Body of pancreas (tissue), 4 donors: ENCODE results near the gene ZNHIT6. TPM values are rescaled to one million over a fixed set of nuclear protein-coding genes. Genes with fewer than 3 reads are reported as not detected.
"Not testable (repeated sequence)": the region's sequence is repeated elsewhere in the genome, so short reads cannot be mapped to it uniquely, and the experiment has no call there.

Source experiments
- ATAC-seq: fragments of 150-250 bp; one replicate; pipeline ENCODE4 v1.9.1; 2016
- DNase-seq, 4 donors: peaks; one replicate each; pipeline ENCODE4 v3.0.0-alpha.2; 2019
- H3K27ac ChIP-seq, 4 donors: fragments of 200-600 bp; sonication (generic); 1 replicate in 3 of 4; 2 replicates in 1 of 4; pipeline versions ENCODE4 v1.5.1 to v1.6.1; 2016 to 2019; ENCODE audit warnings: mild to moderate bottlenecking in 1 of 4, mixed read lengths in 1 of 4, moderate library complexity in 1 of 4
- H3K27me3 ChIP-seq, 2 donors: fragments of 200-600 bp; sonication (generic); one replicate each; pipeline ENCODE4 v1.6.0; 2016; ENCODE audit warnings: mild to moderate bottlenecking in 1 of 2
- H3K36me3 ChIP-seq, 2 donors: fragments of 200-600 bp; sonication (generic); replicated peaks in 1 of 2; 2 replicates each; pipeline ENCODE4 v1.5.1; 2016; ENCODE audit warnings: low read depth in 2 of 2; ENCODE audit not compliant: insufficient read depth in 1 of 2
- H3K4me1 ChIP-seq: fragments of 200-600 bp; sonication (generic); one replicate; pipeline ENCODE4 v1.6.0; 2016
- H3K4me3 ChIP-seq, 2 donors: fragments of 200-600 bp; sonication (generic); 1 replicate in 1 of 2; 2 replicates in 1 of 2; pipeline ENCODE4 v1.5.1; 2016 to 2019
- H3K9me3 ChIP-seq, 3 donors: fragments of 200-600 bp; sonication (generic); 1 replicate in 2 of 3; 2 replicates in 1 of 3; pipeline ENCODE4 v1.5.1; 2016
- POLR2A ChIP-seq, 3 donors: fragments of 450-650 bp; IDR thresholded peaks; one replicate each; pipeline ENCODE4 v1.6.1; 2016; ENCODE audit warnings: antibody characterized with exemption in 3 of 3, mild to moderate bottlenecking in 2 of 3
- WGBS, 2 donors: methylation state at CpG; one replicate each; pipeline ENCODE4 v1.1.5; 2017; 5-methylcytosine and 5-hydroxymethylcytosine counted together
- intact Hi-C: fragments of 100-400 bp; cut with DNase I; formaldehyde crosslinking; loops from one replicate; pipeline ENCODE4 v1.15.1; 2023
- total RNA-seq, 2 donors: library from RNA; depleted of rRNA; stranded (reverse); fragments of >200 nt; gene quantifications; one replicate each; pipeline ENCODE4 v1.1.0, GENCODE V29; 2016
- TF ChIP-seq, protein P1 (sequence below), 7 experiments: fragments of 450-650 bp in 4 of 7; fragments of 200-600 bp in 3 of 7; sonication (generic) in 3 of 7; IDR thresholded peaks; one replicate each; pipeline ENCODE4 v1.5.1; 2016 to 2019; ENCODE audit warnings: antibody characterized with exemption in 7 of 7

ZNHIT6 gene
- total RNA-seq, 2 donors from 2014 or later, result 4.9 to 6.5 TPM

DNA sequence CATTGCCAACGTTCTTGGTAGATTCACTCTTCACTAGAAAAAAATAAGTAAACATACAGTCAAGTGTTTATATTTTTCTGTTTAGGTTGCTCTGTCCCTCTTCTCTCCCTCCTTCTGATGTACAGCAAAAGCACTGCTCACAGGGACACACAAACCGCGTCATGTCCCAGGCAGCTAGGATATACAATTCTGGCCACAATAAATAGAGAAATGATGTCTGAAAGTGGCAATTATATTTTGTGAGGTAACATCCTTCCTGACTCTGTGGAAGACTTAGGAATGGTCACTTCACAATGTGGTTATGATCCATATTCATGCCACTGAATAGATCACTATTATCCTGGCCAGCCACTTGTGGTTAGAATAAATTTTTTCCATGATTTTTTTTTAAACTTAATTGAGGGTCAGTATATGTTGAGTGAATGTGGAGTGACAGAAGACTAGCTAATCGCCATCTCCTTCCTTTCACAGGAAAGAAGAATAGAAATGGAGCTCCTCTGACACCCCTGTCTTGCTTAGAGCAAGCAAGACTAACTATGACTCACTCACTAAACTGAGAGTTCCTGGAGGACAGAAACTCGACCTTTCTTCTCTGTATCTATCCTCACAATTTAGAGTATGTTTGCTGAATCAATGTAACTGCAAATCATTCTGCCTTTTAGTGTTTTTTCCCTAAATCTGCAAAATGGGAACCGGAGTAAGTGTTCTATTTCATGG lies 54.0 kb downstream of the ZNHIT6 start:
- Histone ChIP-seq H3K27me3 (no peaks in the 10 kb centered on the region), H3K27ac (no peak overlapping the region), H3K9me3 (no peaks in the 10 kb centered on the region), H3K4me1 (no peaks in the 10 kb centered on the region), H3K36me3 (peaks cover 0 to 5% of the 10 kb centered on the region in 2 donors), H3K4me3 (no peak overlapping the region)
- no peak for TF ChIP-seq POLR2A (IDR thresholded peaks at IDR 0.05)
- ATAC-seq, result no peak
- intact Hi-C loops, result no loop called here
- 81 to 84% methylated on average over 6 of the region's 6 CpGs for WGBS, 2 donors
- DNase-seq, result no peak

DNA sequence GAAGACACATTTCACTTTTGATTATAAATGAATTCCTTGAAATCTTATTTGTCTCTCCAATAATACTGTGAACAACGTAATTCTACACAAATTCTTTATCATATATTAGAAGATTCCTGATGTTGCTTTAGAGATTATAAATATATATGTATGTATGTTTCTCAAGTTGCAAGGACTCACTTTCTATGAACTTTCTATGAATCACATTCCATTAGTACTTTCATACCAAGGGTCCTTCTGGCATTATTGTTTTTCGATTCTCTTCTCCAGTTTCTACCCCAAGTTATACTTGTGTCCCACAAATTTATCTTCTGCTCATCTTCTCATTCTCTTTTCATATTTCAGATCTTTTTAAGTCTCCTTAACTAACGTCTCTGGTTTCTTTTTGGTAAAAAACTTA lies 55.9 kb downstream of the ZNHIT6 start:
- Histone ChIP-seq H3K36me3 (peaks cover 0 to 5% of the 10 kb centered on the region in 2 donors), H3K9me3 (no peaks in the 10 kb centered on the region), H3K27me3 (no peaks in the 10 kb centered on the region), H3K27ac (no peak overlapping the region), H3K4me3 (no peak overlapping the region), H3K4me1 (no peaks in the 10 kb centered on the region)
- DNase-seq (no peak), ATAC-seq (no peak)
- TF ChIP-seq, protein P1, sequence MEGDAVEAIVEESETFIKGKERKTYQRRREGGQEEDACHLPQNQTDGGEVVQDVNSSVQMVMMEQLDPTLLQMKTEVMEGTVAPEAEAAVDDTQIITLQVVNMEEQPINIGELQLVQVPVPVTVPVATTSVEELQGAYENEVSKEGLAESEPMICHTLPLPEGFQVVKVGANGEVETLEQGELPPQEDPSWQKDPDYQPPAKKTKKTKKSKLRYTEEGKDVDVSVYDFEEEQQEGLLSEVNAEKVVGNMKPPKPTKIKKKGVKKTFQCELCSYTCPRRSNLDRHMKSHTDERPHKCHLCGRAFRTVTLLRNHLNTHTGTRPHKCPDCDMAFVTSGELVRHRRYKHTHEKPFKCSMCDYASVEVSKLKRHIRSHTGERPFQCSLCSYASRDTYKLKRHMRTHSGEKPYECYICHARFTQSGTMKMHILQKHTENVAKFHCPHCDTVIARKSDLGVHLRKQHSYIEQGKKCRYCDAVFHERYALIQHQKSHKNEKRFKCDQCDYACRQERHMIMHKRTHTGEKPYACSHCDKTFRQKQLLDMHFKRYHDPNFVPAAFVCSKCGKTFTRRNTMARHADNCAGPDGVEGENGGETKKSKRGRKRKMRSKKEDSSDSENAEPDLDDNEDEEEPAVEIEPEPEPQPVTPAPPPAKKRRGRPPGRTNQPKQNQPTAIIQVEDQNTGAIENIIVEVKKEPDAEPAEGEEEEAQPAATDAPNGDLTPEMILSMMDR (IDR thresholded peaks at IDR 0.05), result no peak
- TF ChIP-seq POLR2A (IDR thresholded peaks at IDR 0.05), result no peak
- intact Hi-C loops, result no loop called here
- 93 to 94% methylated on average over 3 of the region's 3 CpGs for WGBS, 2 donors

DNA sequence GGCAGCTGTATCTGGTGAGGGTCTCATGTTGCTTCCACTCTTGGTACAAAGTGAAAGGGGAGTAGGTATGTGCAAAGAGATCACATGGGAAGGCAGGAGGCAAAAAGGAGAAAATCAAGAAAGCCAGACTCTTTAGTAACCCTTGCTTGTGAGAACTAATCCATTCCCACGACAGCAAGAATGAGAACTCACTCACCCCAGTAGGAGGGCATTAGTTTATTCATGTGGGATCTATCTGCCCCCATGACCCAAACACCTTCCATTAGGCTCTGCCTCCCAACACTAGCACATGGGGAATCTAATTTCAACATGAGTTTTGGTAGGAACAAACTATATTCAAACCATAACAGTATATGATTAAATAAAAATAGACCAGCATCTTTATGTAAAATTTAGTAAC lies 57.6 kb downstream of the ZNHIT6 start:
- TF ChIP-seq POLR2A (IDR thresholded peaks at IDR 0.05), result no peak
- TF ChIP-seq, protein P1 (IDR thresholded peaks at IDR 0.05), result no peak
- Histone ChIP-seq H3K9me3 (no peaks in the 10 kb centered on the region), H3K27ac (no peak overlapping the region), H3K27me3 (no peaks in the 10 kb centered on the region), H3K4me1 (no peaks in the 10 kb centered on the region), H3K36me3 (peaks cover 0 to 5% of the 10 kb centered on the region in 2 donors), H3K4me3 (no peak overlapping the region)
- ATAC-seq, result no peak
- 85 to 94% methylated on average over 1 of the region's 1 CpG for WGBS, 2 donors
- DNase-seq, result no peak
- intact Hi-C loops, result no loop called here

DNA sequence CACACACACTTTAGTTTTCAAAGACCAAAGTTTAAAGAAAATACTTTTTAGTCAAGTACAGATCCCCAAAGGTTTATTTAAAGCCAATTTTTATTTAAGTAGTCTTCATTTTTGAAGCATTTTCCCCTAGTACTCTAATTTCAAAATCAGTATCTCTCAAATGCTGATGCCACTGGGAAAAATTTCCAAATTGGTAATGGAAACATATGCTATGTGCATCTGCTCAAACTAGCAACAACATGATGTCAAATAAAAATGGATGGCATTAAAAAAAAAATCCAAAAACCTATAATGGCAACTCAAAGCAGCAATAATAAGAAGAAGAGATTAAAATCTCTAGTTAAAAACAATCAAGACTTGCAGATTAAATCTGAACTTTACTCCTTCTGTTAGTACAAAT lies 58.6 kb downstream of the ZNHIT6 start:
- no peak for DNase-seq
- peaks cover 0 to 5% of the 10 kb centered on the region in 2 donors for H3K36me3 ChIP-seq

DNA sequence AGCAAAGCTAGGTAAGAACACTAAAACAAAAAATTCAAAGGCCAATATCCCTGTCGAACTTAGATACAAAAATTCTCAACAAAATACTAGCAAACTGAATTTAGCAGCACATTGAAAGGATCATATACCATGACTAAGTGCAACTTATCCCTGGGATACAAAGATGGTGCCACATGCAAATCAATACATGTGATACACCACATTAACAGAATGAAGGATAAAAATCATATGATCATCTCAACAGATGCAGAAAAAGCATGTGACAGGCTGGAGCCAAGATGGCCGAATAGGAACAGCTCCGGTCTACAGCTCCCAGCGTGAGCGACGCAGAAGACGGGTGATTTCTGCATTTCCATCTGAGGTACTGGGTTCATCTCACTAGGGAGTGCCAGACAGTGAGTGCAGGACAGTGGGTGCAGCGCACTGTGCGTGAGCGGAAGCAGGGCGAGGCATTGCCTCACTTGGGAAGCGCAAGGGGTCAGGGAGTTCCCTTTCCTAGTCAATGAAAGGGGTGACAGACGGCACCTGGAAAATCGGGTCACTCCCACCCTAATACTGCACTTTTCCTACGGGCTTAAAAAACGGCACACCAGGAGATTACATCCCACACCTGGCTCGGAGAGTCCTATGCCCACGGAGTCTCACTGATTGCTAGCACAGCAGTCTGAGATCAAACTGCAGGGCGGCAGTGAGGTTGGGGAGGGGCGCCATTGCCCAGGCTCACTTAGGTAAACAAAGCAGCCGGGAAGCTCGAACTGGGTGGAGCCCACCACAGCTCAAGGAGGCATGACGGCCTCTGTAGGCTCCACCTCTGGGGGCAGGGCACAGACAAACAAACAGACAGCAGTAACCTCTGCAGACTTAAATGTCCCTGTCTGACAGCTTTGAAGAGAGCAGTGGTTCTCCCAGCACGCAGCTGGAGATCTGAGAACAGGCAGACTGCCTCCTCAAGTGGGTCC lies 66.4 kb downstream of the ZNHIT6 start:
- WGBS, 2 donors, result 91 to 92% methylated on average over 18 to 21 of the region's 24 CpGs
- H3K4me1 ChIP-seq, H3K9me3 ChIP-seq, H3K4me3 ChIP-seq, H3K36me3 ChIP-seq, H3K27me3 ChIP-seq, intact Hi-C loops, ATAC-seq, H3K27ac ChIP-seq, DNase-seq: not testable (repeated sequence)

More for the DNA sequence above, 58.6 kb downstream of the ZNHIT6 start:
- intact Hi-C loops, result no loop called here
- H3K4me3 ChIP-seq, result no peak overlapping the region
- no peaks in the 10 kb centered on the region for H3K4me1 ChIP-seq
- ATAC-seq, result no peak
- H3K27me3 ChIP-seq, result no peaks in the 10 kb centered on the region
- H3K27ac ChIP-seq, result no peak overlapping the region
- TF ChIP-seq, protein P1 (IDR thresholded peaks at IDR 0.05), result no peak
- no peaks in the 10 kb centered on the region for H3K9me3 ChIP-seq

DNA sequence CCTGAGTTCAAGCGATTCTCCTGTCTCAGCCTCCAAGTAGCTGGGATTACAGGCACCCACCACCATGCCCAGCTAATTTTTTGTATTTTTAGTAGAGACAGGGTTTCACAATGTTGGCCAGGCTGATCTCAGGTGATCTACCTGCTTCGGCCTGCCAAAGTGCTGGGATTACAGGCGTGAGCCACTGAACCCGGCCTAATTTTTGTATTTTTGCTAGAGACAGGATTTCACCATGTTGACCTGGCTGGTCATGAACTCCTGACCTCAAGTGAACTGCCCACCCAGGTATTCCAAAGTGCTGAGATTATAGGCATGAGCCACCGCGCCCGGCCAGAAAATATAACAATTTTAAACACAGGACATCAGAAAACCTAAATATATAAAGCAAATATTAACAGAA lies 68.3 kb downstream of the ZNHIT6 start:
- H3K36me3 ChIP-seq, H3K4me3 ChIP-seq, ATAC-seq, H3K4me1 ChIP-seq, H3K9me3 ChIP-seq, DNase-seq, intact Hi-C loops, H3K27ac ChIP-seq, H3K27me3 ChIP-seq: not testable (repeated sequence)
- WGBS, 2 donors, result 97 to 98% methylated on average over 7 of the region's 7 CpGs
